Measurements from ENCODE around the gene RHOJ.
"Not testable (repeated sequence)": the region's sequence is repeated elsewhere in the genome, so short reads cannot be mapped to it uniquely, and the experiment has no call there.

- not testable (repeated sequence) for TF ChIP-seq POLR2A, CTCF, POLR2AphosphoS5, EP300 (IDR thresholded peaks at IDR 0.05)
These were observed 39.0 kb upstream of the RHOJ start for GRCh38 chr14:63165267-63165666.
